B cell (primary cell): ENCODE results near the gene PTPRN2.

Experiments used
- EZH2 ChIP-seq: IDR thresholded peaks from 2 replicates; pipeline ENCODE4 v1.6.1; 2012; ENCODE audit warnings: borderline replicate concordance, low read depth, mild to moderate bottlenecking, moderate library complexity, low read length; ENCODE audit not compliant: insufficient read depth, poor library complexity, severe bottlenecking
- TF ChIP-seq, protein P1 (sequence below): fragments of 200-600 bp; IDR thresholded peaks from one replicate; pipeline ENCODE4 v1.8.0; 2022; ENCODE audit warnings: antibody characterized with exemption, mild to moderate bottlenecking

DNA sequence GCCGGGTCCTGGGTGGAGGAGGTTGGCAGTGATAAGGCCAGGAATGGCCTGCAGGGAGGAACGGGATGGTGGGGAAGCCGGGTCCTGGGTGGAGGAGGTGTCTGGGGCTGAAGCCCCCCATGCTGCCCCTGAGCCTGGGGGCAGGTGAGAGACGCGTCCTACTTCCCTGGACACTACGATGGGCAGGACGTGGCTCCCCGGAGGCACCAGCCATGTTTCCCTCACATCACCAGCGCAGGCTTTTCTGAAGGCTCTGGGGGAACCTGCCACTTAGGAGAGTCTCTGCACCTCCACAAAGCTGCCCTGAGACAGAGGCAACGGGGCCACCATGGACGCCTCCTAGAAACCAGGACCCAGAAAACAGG, 926.0 kb downstream of the PTPRN2 start:
- TF ChIP-seq, protein P1, sequence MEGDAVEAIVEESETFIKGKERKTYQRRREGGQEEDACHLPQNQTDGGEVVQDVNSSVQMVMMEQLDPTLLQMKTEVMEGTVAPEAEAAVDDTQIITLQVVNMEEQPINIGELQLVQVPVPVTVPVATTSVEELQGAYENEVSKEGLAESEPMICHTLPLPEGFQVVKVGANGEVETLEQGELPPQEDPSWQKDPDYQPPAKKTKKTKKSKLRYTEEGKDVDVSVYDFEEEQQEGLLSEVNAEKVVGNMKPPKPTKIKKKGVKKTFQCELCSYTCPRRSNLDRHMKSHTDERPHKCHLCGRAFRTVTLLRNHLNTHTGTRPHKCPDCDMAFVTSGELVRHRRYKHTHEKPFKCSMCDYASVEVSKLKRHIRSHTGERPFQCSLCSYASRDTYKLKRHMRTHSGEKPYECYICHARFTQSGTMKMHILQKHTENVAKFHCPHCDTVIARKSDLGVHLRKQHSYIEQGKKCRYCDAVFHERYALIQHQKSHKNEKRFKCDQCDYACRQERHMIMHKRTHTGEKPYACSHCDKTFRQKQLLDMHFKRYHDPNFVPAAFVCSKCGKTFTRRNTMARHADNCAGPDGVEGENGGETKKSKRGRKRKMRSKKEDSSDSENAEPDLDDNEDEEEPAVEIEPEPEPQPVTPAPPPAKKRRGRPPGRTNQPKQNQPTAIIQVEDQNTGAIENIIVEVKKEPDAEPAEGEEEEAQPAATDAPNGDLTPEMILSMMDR, result no peak
- TF ChIP-seq EZH2, result no peak
